Limb (tissue), 2 donors: ENCODE data around the gene ADAP2.
"Not testable (repeated sequence)": the region's sequence is repeated elsewhere in the genome, so short reads cannot be mapped to it uniquely, and the experiment has no call there.

Source experiments
- DNase-seq, 2 donors: peaks; one replicate each; pipeline ENCODE4 v3.0.0-alpha.2; 2016; ENCODE audit errors: extremely low spot score in 2 of 2

The ADAP2 gene

GRCh38 chr17:30929861-30930260, 8.1 kb downstream of the ADAP2 start:
- not testable (repeated sequence) for DNase-seq

- no peak for DNase-seq
These were observed 8.8 kb downstream of the ADAP2 start for GRCh38 chr17:30930495-30930894.

- DNase-seq: not testable (repeated sequence)
These were observed 9.8 kb downstream of the ADAP2 start for GRCh38 chr17:30931582-30931981.

GRCh38 chr17:30933966-30934365, 12.2 kb downstream of the ADAP2 start:
- no peak for DNase-seq

DNA sequence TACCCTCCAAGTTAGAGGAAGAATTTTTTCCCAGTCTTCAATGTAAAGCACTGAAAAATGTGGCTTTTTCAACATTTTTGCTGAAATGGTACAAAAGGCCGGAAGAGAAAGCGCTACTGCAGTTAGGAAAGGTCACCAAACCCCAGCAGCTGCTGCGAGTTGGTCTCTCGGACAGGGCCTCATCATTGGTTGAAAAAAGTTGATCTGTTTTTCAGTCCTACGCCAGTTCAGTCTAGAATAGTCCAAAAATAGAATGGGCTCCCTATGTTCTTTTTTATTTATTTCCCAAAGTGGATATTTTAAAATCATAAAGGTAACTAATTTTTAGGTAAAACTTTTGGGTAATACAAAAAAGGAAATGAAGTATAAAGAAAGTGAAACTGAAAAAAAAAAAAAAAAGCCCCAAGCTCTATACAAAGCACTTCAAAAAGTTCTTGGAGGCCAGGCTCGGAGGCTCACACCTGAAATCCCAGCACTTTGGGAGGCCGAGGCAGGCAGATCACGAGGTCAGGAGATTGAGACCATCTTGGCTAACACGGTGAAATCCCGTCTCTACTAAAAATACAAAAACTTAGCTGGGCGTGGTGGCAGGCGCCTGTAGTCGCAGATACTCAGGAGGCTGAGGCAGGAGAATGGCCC, 17.4 kb downstream of the ADAP2 start:
- no peak for DNase-seq

GRCh38 chr17:30942308-30943079, 20.7 kb downstream of the ADAP2 start:
- no peak for DNase-seq

GRCh38 chr17:30947796-30948195, 26.1 kb downstream of the ADAP2 start:
- DNase-seq: no peak

DNA sequence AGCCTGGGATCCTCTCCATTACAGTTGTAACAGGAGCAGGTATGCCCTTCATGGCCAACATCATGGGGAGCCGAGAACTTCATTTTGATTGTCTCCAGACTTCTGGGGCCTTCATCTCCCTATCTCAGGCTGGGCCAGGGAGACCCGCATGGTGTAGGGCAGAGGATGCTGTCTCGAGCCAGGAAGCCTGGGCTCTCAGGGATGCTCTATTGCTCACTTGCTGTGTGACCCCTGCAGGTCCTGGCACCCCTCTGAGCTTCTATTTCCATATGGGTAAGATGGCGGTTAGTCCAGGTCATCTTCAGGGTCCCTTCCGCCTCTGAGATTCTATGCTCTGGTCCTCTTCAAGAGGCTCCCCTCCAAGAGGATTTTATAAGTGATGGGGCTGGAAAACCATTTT, 28.4 kb downstream of the ADAP2 start:
- no peak for DNase-seq

GRCh38 chr17:30950669-30951399, 29.1 kb downstream of the ADAP2 start:
- DNase-seq: peak; percentile 33 to 34

DNA sequence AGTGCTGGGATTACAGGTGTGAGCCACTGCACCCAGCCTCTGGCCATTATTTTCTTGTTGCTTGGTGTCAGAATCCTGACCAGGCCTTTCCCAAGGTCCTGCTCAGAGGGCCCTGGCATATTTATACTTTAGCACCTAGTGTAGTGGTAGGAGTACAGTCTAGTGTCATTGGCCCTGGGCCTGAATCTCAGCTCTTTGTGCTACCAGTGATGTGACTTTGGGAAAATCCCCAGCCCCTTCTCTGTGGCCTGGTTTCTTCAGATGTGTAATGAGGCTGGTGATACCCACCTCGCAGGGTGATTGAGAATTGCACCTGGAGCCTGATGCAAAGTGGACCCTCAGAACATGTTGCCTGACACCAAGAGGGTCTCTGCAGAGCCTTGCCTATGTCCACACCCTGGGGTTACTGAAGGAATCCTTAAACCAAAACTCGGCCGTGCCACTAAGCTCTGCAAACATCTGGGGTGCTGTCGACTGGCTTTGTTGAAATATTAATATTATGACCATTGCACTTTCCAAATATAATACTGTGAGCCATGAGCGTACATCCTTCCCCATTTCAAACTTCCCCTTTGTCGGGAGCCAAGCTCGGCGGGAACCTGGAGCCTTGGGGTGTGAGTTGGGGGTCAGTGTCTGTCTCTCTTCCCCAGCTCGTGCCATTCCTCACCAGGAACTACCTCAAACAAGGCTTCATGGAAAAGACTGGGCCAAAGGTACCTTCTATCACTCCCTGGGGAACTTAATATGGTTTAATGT, 31.1 kb downstream of the ADAP2 start:
- DNase-seq: no peak

DNA sequence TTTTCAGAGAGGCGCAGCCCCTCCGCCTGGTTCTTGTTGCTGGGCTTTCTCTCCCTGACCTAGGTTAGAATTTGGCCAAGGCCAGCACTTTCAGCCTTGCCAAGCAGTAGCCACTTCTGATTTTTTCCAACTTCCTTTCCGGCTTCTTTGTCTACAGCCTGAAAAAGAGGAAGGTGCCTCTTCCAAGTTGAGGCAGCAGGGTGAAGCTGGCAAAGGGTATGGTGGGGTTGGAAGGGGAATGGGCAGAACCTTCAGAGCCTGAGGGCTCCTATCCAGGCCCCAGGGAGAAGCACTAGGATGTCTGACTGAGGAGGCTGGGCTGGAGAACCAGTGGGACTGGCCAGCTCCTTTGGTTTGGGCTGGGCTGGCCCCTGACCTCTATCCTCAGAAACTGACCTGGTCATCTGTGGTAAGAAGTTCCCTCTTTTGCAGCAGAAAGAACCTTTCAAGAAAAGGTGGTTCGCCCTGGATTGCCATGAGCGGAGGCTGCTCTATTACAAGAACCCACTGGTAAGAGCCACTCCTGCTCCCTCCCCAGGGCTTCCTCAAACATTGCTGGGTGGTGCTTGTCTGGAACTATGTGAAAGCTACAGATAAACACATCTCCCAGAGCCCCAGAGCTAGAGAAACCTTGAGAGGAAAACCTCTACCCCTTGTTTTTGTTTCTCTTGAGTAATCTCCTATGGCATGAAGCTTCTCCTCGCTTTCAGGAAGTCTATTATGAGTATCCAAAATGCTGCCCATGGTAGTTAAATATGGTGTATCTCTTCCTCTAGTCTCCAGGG, 32.5 kb downstream of the ADAP2 start:
- no peak for DNase-seq

DNA sequence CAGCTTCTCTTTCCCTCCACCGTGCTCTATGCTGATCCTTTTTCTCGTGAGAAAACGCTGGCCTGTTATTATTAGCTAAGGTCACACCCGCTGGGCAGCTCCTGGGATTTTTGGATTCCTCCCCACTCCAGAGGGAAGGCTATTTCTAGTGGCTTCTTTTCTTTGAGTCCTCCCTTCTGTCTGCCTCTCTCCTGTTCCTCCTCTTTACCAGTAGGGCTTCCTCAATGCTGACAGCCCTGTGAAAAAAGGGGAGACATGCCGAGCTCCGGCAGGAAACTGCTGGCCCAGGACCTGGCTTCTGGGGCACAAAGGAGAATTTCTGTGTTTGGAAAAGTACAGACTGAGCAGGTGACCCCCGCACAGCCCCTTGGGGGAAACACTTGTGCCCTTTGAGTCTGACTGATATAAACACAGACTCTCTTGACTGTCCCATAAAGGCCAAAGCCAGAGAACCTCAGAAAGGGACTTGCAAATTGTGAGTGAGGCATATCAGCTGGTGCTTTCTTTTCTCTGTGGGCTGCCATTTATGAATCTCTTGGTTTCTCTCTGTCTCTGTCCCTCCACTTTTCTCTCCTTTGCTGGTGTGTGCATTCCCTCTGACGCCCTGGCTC, 35.1 kb downstream of the ADAP2 start:
- DNase-seq: no peak

GRCh38 chr17:30957741-30958140, 36.0 kb downstream of the ADAP2 start:
- no peak for DNase-seq

- no peak for DNase-seq
These were observed 36.4 kb downstream of the ADAP2 start for GRCh38 chr17:30958187-30958586.

DNA sequence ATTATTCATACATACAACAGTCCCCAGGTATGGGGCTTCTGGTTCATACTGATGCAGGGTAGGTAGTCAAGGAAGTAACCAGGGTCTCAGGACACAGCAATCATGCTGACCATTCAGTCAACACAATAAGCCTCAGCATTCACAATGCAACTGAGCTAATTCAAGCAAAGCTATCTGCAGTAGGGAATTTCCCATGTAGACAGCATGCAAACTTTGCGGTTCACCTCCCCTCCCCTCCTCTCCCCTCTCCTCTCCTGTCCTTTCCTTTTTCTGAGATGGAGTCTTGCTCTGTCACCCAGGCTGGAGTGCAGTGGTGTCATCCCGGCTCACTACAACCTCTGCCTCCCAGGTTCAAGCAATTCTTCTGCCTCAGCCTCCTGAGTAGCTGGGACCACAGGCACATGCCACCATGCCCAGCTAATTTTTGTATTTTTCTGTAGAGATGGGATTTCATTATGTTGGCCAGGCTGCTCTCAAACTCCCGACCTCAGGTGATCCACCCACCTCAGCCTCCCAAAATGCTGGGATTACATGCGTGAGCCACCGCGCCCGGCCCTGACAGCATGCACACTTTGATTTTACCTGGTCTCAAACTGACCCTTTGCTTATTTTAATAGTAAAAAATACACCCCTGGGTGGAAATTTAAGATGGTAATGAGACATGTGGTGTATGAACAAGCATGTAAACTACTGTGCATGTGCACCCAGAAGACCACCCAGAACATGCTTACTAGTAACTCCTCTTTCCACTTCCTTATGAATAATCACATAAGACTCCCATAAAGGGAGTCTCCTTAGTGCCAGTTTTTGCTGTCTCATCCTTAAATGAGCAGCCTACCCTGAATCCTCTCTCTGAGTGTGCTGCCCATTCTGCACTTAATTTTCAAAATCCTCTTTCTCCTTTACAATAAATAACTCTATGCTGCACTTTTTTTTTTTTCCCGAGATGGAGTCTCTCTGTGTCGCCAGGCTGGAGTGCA, 39.8 kb downstream of the ADAP2 start:
- no peak for DNase-seq

DNA sequence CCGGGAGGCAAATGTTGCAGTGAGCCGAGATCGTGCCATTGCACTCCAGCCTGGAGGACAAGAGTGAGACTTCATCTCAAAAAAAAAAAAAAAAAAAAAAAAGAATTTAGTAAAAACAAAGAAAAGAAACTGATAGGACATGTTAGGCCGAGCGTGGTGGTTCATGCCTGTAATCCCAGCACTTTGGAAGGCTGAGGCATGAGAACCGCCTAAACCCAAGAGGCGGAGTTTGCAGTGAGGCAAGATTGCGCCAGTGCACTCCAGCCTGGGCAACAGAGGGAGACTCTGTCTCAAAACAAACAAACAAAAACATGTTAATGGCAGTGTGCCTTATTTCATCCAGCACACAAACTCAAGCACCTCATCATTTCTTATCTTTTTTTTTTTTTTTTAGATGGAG, 42.6 kb downstream of the ADAP2 start:
- DNase-seq: not testable (repeated sequence)

DNA sequence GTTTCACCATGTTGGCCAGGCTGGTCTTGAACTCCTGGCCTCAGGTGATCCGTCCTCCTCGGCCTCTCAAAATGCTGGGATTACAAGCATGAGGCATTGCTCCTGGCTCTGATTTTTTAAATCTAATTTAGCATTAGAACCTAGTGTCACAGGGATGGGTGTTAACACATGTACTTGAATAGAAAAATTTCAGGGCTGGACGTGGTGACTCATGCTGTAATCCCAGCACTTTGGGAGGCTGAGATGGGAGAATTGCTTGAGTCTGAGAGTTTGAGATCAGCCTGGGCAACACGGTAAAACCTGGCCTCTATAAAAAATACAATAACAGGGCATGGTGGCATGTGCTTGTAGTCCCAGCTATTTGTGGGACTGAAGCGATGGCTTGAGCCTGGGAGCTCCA, 43.1 kb downstream of the ADAP2 start:
- no peak for DNase-seq

GRCh38 chr17:30965686-30966085, 43.9 kb downstream of the ADAP2 start:
- no peak for DNase-seq

- DNase-seq: not testable (repeated sequence)
These were observed 46.2 kb downstream of the ADAP2 start for GRCh38 chr17:30967911-30968310.
